ENCODE measurements around the gene OR2T11.

OR2T11 gene

GRCh38 chr1:248599396-248599795 is 35.5 kb downstream of the OR2T11 start:
- Histone ChIP-seq H4K20me1 (ENCODE audit: low read depth, low read length) (no peaks in the 10 kb centered on the region), H3K9ac (ENCODE audit: low read length) (no peak overlapping the region), H3K9me3 (ENCODE audit: insufficient read depth, low read length) (no peaks in the 10 kb centered on the region), H3K27ac (ENCODE audit: low read depth, low read length) (no peak overlapping the region), H3K4me3 (ENCODE audit: insufficient read depth, low read length, poor library complexity, severe bottlenecking) (no peak overlapping the region), H3F3A (ENCODE audit: insufficient read depth) (no peaks in the 10 kb centered on the region), H3K79me2 (ENCODE audit: insufficient read depth, low read length) (no peaks in the 10 kb centered on the region), H2AFZ (ENCODE audit: low read depth, low read length, severe bottlenecking) (no peak overlapping the region), H3K27me3 (ENCODE audit: low read length) (no peaks in the 10 kb centered on the region), H3K9me2 (replicated peaks; ENCODE audit: insufficient read depth, low read length) (no peaks in the 10 kb centered on the region), H3K36me3 (ENCODE audit: low read length) (no peaks in the 10 kb centered on the region), H3K4me2 (ENCODE audit: low read depth, low read length, poor library complexity, severe bottlenecking) (no peak overlapping the region)
- no peak for TF ChIP-seq CTCF (IDR thresholded peaks at IDR 0.05; ENCODE audit: insufficient read depth, low read length, poor library complexity, severe bottlenecking)
- no peak for TF ChIP-seq EZH2phosphoT487 (conservative IDR thresholded peaks at IDR 0.05; ENCODE audit: low read length)

GRCh38 chr1:248597589-248597988 is 37.3 kb downstream of the OR2T11 start, which contains the start of gene OR2T10:
Gene OR2T10, minus strand, starts transcription at chr1:248597700. Its CDS starts 3,932 bp downstream, at chr1:248593768.
- H3K4me3 ChIP-seq (ENCODE audit: insufficient read depth, low read length, poor library complexity, severe bottlenecking), result no peak within 1 kb of the TSS
- H3K4me2 ChIP-seq (ENCODE audit: low read depth, low read length, poor library complexity, severe bottlenecking), result no peak within 1 kb of the TSS
- no peaks in the 10 kb centered on the region for H3K9me3 ChIP-seq (ENCODE audit: insufficient read depth, low read length)
- no peak within 1 kb of the TSS for H3K9ac ChIP-seq (ENCODE audit: low read length)
- no peaks in the 10 kb centered on the region for H3F3A ChIP-seq (ENCODE audit: insufficient read depth)
- H3K27me3 ChIP-seq (ENCODE audit: low read length), result no peaks in the 10 kb centered on the region
- H3K27ac ChIP-seq (ENCODE audit: low read depth, low read length), result no peak within 1 kb of the TSS
- TF ChIP-seq EZH2phosphoT487 (conservative IDR thresholded peaks at IDR 0.05; ENCODE audit: low read length) (no peak), CTCF (IDR thresholded peaks at IDR 0.05; ENCODE audit: insufficient read depth, low read length, poor library complexity, severe bottlenecking) (no peak)
- H3K9me2 ChIP-seq (replicated peaks; ENCODE audit: insufficient read depth, low read length), result no peaks in the 10 kb centered on the region
- H3K36me3 ChIP-seq (ENCODE audit: low read length), result no peaks in the 10 kb centered on the region
- no peaks in the 10 kb centered on the region for H3K79me2 ChIP-seq (ENCODE audit: insufficient read depth, low read length)
- no peaks in the 10 kb centered on the region for H4K20me1 ChIP-seq (ENCODE audit: low read depth, low read length)
- H2AFZ ChIP-seq (ENCODE audit: low read depth, low read length, severe bottlenecking), result no peak within 1 kb of the TSS

GRCh38 chr1:248596615-248597014 is 38.3 kb downstream of the OR2T11 start:
- Histone ChIP-seq H3K9me3 (ENCODE audit: insufficient read depth, low read length) (no peaks in the 10 kb centered on the region), H3K27ac (ENCODE audit: low read depth, low read length) (no peak overlapping the region)

More at GRCh38 chr1:248596615-248597014, 38.3 kb downstream of the OR2T11 start:
- no peaks in the 10 kb centered on the region for H3K27me3 ChIP-seq (ENCODE audit: low read length)
- no peak for TF ChIP-seq CTCF (IDR thresholded peaks at IDR 0.05; ENCODE audit: insufficient read depth, low read length, poor library complexity, severe bottlenecking)
- TF ChIP-seq EZH2phosphoT487 (conservative IDR thresholded peaks at IDR 0.05; ENCODE audit: low read length), result no peak
- no peak overlapping the region for H3K4me3 ChIP-seq (ENCODE audit: insufficient read depth, low read length, poor library complexity, severe bottlenecking)
- no peak overlapping the region for H2AFZ ChIP-seq (ENCODE audit: low read depth, low read length, severe bottlenecking)
- H3K4me2 ChIP-seq (ENCODE audit: low read depth, low read length, poor library complexity, severe bottlenecking), result no peak overlapping the region
- no peaks in the 10 kb centered on the region for H3K79me2 ChIP-seq (ENCODE audit: insufficient read depth, low read length)
- no peaks in the 10 kb centered on the region for H3K9me2 ChIP-seq (replicated peaks; ENCODE audit: insufficient read depth, low read length)
- H3K36me3 ChIP-seq (ENCODE audit: low read length), result no peaks in the 10 kb centered on the region
- H4K20me1 ChIP-seq (ENCODE audit: low read depth, low read length), result no peaks in the 10 kb centered on the region
- H3K9ac ChIP-seq (ENCODE audit: low read length), result no peak overlapping the region
- no peaks in the 10 kb centered on the region for H3F3A ChIP-seq (ENCODE audit: insufficient read depth)
